ENCODE measurements around the gene ZNF407.

- no peak for TF ChIP-seq EZH2phosphoT487 (IDR thresholded peaks at IDR 0.05; ENCODE audit: low read length)
- no peak for TF ChIP-seq EZH2 (optimal IDR thresholded peaks at IDR 0.05; ENCODE audit: low read depth, low read length)
Measured at GRCh38 chr18:74589021-74589420, 8.6 kb upstream of the ZNF407 start.

Measured in MM.1S (cell line).